ENCODE results near the gene BABAM2.
"Not testable (repeated sequence)": the region's sequence is repeated elsewhere in the genome, so short reads cannot be mapped to it uniquely, and the experiment has no call there.

Gene BABAM2

DNA sequence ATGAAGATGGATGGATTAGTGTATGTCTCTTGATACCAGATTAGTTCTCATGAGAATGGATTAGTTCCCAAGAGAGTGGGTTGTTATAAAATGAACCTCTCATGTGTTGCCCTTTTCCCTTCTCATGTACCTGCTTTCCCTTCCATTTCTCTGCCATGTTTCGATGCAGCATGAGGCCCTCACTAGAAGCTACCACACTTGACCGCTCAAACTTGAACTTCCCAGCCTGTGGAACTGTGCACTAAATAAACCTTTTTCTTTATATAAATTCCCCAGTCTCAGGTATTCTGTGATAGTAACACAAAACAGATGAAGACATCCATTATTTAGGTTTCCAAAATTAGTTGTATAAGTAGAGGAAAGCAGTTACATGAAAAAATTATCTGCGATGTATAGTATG, 73.5 kb downstream of the BABAM2 start:
- DNase-seq: no peak
- intact Hi-C loops (cut with DNase I): no loop called here

DNA sequence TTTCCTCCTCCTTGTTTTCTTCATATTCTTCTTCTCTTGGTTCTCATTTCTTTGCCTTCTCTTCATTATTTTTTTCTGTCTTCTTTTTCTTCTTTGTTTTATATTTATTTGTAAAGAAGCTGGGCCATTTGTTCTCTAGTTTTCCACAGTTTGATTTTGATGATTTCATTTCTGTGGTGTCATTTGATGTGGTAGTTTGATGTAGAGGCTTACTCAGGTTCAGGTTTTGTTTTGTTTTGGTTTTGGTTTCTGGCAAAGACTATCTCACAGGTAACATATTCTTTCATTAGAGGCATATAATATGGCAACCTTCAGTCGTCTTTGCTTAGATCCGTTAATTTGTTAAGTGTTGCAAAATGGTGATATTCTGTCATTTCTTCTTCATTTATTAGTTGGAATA, 75.3 kb downstream of the BABAM2 start:
- DNase-seq: no peak
- intact Hi-C loops (cut with DNase I): no loop called here

GRCh38 chr2:27966466-27966865, 75.9 kb downstream of the BABAM2 start:
- intact Hi-C loops (cut with DNase I): no loop called here
- peak in 5 of 42 donors; percentile 10 to 54 (median 16) for DNase-seq

DNA sequence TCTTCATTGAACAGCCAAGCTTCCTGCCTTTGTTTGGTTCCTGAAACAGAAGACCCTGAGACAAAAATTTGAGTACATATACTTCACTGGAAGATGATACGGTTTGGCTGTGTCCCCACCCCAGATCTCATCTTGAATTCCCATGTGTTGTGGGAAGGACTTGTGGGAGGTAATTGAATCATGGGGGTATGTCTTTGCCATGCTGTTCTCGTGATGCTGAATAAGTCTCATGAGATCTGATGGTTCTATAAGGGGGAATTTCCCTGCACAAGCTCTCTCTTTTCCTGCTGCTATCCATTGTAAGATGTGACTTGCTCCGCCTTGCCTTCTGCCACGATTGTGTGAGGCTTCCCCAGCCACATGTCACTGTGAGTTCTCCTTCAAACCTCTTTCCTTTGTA, 76.5 kb downstream of the BABAM2 start:
- no peak for DNase-seq
- intact Hi-C loops (cut with DNase I): no loop called here

- DNase-seq; intact Hi-C loops (cut with DNase I): not testable (repeated sequence)
These were observed 77.5 kb downstream of the BABAM2 start for GRCh38 chr2:27968045-27968444.

GRCh38 chr2:27968957-27969356, 78.4 kb downstream of the BABAM2 start:
- DNase-seq; intact Hi-C loops (cut with DNase I): not testable (repeated sequence)

GRCh38 chr2:27972311-27972710, 81.8 kb downstream of the BABAM2 start:
- DNase-seq: no peak
- intact Hi-C loops (cut with DNase I): no loop called here

GRCh38 chr2:27973592-27973991, 83.1 kb downstream of the BABAM2 start:
- DNase-seq: no peak
- intact Hi-C loops (cut with DNase I): no loop called here

DNA sequence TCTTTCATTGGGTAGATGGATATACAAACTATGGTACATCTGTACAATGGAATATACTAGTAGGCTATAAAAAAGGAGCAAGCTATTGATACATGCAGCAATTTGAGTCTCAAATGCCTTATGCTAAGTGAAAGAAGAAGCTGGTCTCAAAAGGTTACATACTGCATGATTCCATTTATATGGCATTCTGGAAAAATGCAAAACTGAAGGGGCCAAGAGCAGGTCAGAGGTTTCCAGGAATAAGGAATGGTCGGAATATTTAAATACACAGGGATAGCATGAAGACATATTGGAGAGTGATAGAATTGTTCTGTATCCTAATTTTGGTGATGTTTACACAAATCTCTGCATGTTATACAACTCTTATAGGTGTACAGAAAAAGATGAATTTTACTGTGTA, 85.8 kb downstream of the BABAM2 start:
- intact Hi-C loops (cut with DNase I): no loop called here
- no peak for DNase-seq

DNA sequence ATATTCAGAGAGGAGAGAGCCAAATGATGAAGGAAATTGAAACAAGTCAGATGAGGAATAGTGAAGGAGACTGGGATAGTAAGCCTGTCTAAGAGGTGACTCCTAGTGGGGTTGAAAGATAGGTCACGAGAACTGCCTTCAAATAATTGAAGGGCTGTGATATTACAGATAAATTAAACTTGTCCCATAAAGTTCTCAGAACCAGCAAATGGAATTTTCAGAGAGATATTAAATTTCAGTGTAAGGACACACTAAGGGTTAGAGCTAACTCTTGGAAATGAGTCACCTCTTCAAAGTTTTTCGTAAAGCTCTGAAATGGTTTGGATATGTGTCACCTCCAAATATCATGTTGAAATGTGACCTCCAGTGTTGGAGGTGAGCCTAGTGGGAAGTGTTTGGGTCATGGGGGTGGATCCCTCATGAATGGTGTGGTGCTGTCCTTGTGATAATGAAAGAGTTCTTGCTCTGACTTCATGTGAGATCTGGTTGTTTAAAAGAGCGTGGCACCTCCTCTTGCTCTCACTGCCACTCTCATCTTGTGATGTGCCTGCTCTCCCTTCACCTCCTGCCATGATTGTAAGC, 87.3 kb downstream of the BABAM2 start:
- DNase-seq: no peak
- intact Hi-C loops (cut with DNase I): no loop called here

DNA sequence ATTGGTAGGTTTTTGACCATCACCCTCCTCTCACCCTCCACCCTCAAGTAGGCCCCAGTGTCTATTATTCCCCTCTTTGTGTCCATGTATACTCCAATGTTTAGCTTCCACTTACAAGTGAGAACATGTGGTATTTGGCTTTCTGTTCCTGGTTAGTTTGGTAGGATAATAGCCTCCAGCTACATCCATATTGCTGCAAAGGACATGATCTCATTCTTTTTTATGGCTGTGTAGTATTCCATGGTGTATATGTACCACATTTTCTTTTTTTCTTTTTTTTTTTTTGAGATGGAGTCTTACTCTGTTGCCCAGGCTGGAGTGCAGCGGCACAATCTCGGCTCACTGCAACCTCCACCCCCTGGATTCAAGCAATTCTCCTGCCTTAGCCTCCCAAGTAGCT, 88.2 kb downstream of the BABAM2 start:
- intact Hi-C loops (cut with DNase I); DNase-seq: not testable (repeated sequence)

- intact Hi-C loops (cut with DNase I): no loop called here
- no peak for DNase-seq
These were observed 89.7 kb downstream of the BABAM2 start for GRCh38 chr2:27980242-27980641.

- DNase-seq: no peak
- intact Hi-C loops (cut with DNase I): no loop called here
These were observed 93.6 kb downstream of the BABAM2 start for GRCh38 chr2:27984153-27984552.

DNA sequence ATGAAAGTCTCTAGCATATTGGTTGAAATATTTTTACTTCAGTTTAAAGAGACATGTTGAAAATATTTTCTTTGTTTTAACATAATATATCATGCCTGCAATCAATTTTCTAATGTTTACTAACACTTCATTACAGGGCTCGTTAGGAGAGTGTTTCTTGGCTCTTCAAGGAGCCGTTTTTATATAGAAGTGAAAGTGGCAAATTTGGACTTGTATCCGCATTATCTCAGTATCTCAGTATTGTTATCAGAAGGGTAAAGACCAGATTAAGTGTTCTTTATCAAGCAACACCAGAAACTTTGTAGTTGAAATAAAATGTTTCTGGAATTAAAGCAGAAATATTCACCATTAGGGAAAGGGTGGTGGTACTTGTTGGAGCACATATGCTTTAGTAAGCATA, 97.8 kb downstream of the BABAM2 start:
- intact Hi-C loops (cut with DNase I): no loop called here

GRCh38 chr2:27988718-27989117, 98.2 kb downstream of the BABAM2 start:
- intact Hi-C loops (cut with DNase I): no loop called here

More for the DNA sequence above, 97.8 kb downstream of the BABAM2 start:
- DNase-seq: no peak

DNA sequence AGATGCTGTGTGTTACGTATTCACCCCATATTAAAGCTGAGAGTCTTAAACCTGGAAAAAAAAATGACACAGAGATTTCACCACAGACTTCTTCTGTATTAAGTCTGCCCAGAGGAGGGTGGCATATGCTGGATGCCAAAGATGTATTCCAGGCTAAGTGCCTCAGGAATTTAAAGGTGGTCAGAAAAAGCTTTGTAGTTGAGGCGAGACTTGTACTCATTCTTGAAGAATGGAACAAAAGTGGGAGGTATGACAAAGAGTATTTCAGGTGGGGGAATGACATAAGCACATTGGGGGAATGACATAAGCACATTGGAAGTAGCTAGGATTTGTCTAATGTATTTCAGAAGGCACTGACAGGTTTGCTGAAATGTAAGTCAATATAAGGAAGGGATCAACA, 98.6 kb downstream of the BABAM2 start:
- DNase-seq: no peak
- intact Hi-C loops (cut with DNase I): no loop called here

More at GRCh38 chr2:27988718-27989117, 98.2 kb downstream of the BABAM2 start:
- DNase-seq: no peak

DNA sequence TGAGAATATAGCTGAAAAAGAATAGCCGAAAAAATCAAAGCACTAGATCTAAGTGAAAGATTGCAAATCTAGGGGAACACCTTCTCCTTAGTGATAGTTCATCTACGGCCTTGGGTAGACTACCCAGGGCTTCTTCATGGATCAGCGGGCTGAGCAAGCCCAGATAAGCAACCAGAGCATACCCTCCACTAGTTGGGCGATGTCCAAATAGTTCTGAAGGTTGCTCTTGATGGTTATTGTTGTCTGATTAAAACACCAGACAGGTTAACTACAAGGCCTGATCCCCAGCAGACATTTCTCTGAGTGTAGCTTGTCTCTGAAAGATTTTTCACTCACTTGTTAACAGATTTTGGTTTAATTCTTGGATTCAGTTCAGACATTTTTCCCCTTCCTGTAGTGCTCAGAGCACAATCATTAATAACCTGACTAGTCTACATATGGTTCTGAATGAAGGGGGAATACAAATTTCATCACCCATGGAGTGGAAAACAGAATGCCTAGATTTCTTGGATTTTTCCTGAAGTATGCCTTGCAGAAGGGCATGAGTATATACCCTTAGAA, 99.6 kb downstream of the BABAM2 start:
- no peak for DNase-seq
- intact Hi-C loops (cut with DNase I): no loop called here

- no peak for DNase-seq
These were observed 100.6 kb downstream of the BABAM2 start for GRCh38 chr2:27991146-27991545.

DNA sequence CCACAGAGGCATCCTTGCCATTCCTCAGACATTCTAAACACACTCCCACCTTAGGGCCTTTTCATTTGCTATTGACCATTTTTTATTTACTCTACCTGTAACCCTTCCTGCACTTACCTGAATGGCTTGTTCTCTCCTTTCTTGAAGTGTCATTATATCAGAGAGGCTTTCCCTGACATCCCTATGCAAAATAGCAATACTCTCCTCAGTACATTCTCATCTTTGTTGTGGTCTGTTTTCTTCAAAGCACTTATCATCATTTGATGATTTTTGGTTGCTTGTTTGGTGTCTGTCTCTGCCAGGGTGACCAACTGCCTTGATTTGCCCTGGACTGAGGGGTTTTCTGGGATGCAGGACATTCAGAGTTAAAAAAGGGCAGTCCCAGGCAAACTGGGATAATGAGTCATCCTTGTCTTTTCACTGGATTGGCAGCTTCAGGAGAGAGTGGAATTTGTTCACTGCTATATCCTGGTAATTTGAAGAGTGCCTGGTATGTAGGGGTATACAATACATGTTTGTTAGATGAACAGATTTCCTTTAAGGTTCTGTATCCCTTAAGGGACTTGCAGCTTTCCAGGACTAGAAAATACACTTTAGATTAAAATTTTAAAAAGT, 102.4 kb downstream of the BABAM2 start:
- intact Hi-C loops (cut with DNase I): no loop called here
- DNase-seq: no peak

More at GRCh38 chr2:27991146-27991545, 100.6 kb downstream of the BABAM2 start:
- intact Hi-C loops (cut with DNase I): no loop called here

- intact Hi-C loops (cut with DNase I): no loop called here
These were observed 102.9 kb downstream of the BABAM2 start for GRCh38 chr2:27993402-27993787.

More at GRCh38 chr2:27993402-27993787, 102.9 kb downstream of the BABAM2 start:
- no peak for DNase-seq

All from head of caudate nucleus (tissue), 42 donors.